ENCODE measurements around the gene TRNP1. TPM values are rescaled to one million over a fixed set of nuclear protein-coding genes. Genes with fewer than 3 reads are reported as not detected.

Gene TRNP1
- total RNA-seq, 1 donor from 2014 or later = 2.0 TPM

GRCh38 chr1:26960625-26960966, 32.9 kb upstream of the TRNP1 start:
- Histone ChIP-seq H3K9ac (no peak overlapping the region), H4K20me1 (ENCODE audit: low read depth) (no peaks in the 10 kb centered on the region), H3K79me2 (ENCODE audit: low read depth) (no peaks in the 10 kb centered on the region), H3K4me1 (no peaks in the 10 kb centered on the region), H3F3A (ENCODE audit: low read depth) (peaks cover 15% of the 10 kb centered on the region), H3K9me3 (ENCODE audit: low read depth) (no peaks in the 10 kb centered on the region), H3K27me3 (peaks cover 46% of the 10 kb centered on the region), H3K27ac (no peak overlapping the region), H3K4me3 (peak overlapping the region; percentile 88), H3K36me3 (no peaks in the 10 kb centered on the region), H3K4me2 (peak overlapping the region; percentile 95), H2AFZ (replicated peaks) (peak overlapping the region; percentile 89)
- Mint-ChIP-seq H3K36me3 (no peaks in the 10 kb centered on the region), H3K9me3 (peaks cover 3% of the 10 kb centered on the region), H3K4me1 (peaks cover 4% of the 10 kb centered on the region), H3K4me3 (peak overlapping the region; percentile 71), H3K27ac (no peak overlapping the region), H3K27me3 (ENCODE audit: insufficient read depth, low read depth) (peaks cover 57% of the 10 kb centered on the region)
- TF ChIP-seq CTCF (IDR thresholded peaks at IDR 0.05) (no peak), EZH2phosphoT487 (IDR thresholded peaks at IDR 0.05) (no peak), EZH2 (IDR thresholded peaks at IDR 0.05) (no peak)
- no peak for DNase-seq (ENCODE audit: low spot score)

DNA sequence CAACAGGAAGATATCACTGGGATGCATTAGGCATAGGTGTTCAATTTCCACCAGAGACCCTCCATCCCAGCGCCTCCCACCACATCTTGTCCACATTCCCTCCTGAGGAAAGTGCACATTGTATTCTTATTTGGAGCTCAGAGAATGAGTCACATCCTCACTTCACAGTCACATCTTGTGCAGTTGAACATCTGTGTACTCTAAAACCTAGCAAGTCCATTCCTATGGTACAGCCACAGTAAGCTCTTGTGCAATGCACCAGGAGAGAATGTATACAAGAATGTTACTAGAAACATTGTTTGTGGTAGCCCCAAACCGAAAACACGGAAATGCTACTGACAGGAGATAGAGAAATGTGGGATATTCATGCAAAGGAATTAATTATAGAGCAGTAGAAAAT, 31.7 kb upstream of the TRNP1 start:
- Histone ChIP-seq H3K27me3 (peaks cover 46% of the 10 kb centered on the region), H3K9me3 (ENCODE audit: low read depth) (no peaks in the 10 kb centered on the region), H3K4me2 (no peak overlapping the region), H4K20me1 (ENCODE audit: low read depth) (no peaks in the 10 kb centered on the region), H3F3A (ENCODE audit: low read depth) (peaks cover 15% of the 10 kb centered on the region), H3K27ac (no peak overlapping the region), H3K4me1 (no peaks in the 10 kb centered on the region), H3K4me3 (no peak overlapping the region), H3K9ac (no peak overlapping the region), H3K79me2 (ENCODE audit: low read depth) (no peaks in the 10 kb centered on the region), H3K36me3 (no peaks in the 10 kb centered on the region), H2AFZ (replicated peaks) (no peak overlapping the region)
- Mint-ChIP-seq H3K9me3 (peaks cover 3% of the 10 kb centered on the region), H3K27me3 (ENCODE audit: insufficient read depth, low read depth) (peaks cover 52% of the 10 kb centered on the region), H3K4me3 (no peak overlapping the region), H3K36me3 (no peaks in the 10 kb centered on the region), H3K27ac (no peak overlapping the region), H3K4me1 (peaks cover 4% of the 10 kb centered on the region)
- TF ChIP-seq CTCF (IDR thresholded peaks at IDR 0.05) (no peak), EZH2 (IDR thresholded peaks at IDR 0.05) (no peak), EZH2phosphoT487 (IDR thresholded peaks at IDR 0.05) (no peak)
- DNase-seq (ENCODE audit: low spot score) = no peak

DNA sequence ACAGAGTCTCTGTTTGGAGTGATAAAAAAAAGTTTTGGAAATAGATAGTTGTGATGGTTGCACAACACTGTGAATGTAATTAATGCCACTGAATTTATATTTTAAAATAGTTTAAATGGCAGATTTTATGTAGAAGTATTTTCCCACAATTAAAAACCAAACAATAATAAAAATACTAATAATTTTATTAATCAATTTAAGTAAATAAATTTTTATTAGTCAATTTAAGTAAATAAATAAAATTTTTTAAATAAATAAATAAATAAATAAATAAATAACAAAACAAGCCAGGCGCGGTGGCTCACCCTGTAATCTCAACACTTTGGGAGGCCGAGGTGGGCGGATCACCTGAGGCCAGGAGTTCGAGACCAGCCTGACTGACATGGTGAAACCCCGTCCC, 28.3 kb upstream of the TRNP1 start:
- peaks cover 4% of the 10 kb centered on the region for H3K4me1 Mint-ChIP-seq
- peaks cover 37% of the 10 kb centered on the region for H3K27me3 Mint-ChIP-seq (ENCODE audit: insufficient read depth, low read depth)
- Histone ChIP-seq H3K4me1 (no peaks in the 10 kb centered on the region), H3K27me3 (peaks cover 23% of the 10 kb centered on the region), H2AFZ (replicated peaks) (no peak overlapping the region), H3K4me3 (no peak overlapping the region), H3K36me3 (no peaks in the 10 kb centered on the region), H3K9ac (no peak overlapping the region), H3F3A (ENCODE audit: low read depth) (peaks cover 14% of the 10 kb centered on the region), H3K9me3 (ENCODE audit: low read depth) (no peaks in the 10 kb centered on the region), H4K20me1 (ENCODE audit: low read depth) (no peaks in the 10 kb centered on the region), H3K4me2 (no peak overlapping the region), H3K79me2 (ENCODE audit: low read depth) (no peaks in the 10 kb centered on the region), H3K27ac (no peak overlapping the region)
- H3K27ac Mint-ChIP-seq = no peak overlapping the region
- no peak for DNase-seq (ENCODE audit: low spot score)
- peaks cover 3% of the 10 kb centered on the region for H3K9me3 Mint-ChIP-seq
- no peaks in the 10 kb centered on the region for H3K36me3 Mint-ChIP-seq
- TF ChIP-seq EZH2phosphoT487 (IDR thresholded peaks at IDR 0.05) (no peak), EZH2 (IDR thresholded peaks at IDR 0.05) (no peak)
- H3K4me3 Mint-ChIP-seq = no peak overlapping the region

- Histone ChIP-seq H3K4me1 (no peaks in the 10 kb centered on the region), H3K36me3 (no peaks in the 10 kb centered on the region), H3K27ac (no peak overlapping the region), H3K27me3 (peaks cover 18% of the 10 kb centered on the region), H3K4me3 (no peak overlapping the region), H3K4me2 (no peak overlapping the region), H2AFZ (replicated peaks) (no peak overlapping the region), H3K79me2 (ENCODE audit: low read depth) (no peaks in the 10 kb centered on the region), H4K20me1 (ENCODE audit: low read depth) (no peaks in the 10 kb centered on the region), H3K9ac (no peak overlapping the region), H3K9me3 (ENCODE audit: low read depth) (no peaks in the 10 kb centered on the region), H3F3A (ENCODE audit: low read depth) (peaks cover 9% of the 10 kb centered on the region)
- peaks cover 1% of the 10 kb centered on the region for H3K9me3 Mint-ChIP-seq
- H3K4me1 Mint-ChIP-seq = peaks cover 1% of the 10 kb centered on the region
- no peak overlapping the region for H3K27ac Mint-ChIP-seq
- no peaks in the 10 kb centered on the region for H3K36me3 Mint-ChIP-seq
- H3K27me3 Mint-ChIP-seq (ENCODE audit: insufficient read depth, low read depth) = peaks cover 36% of the 10 kb centered on the region
- no peak for DNase-seq (ENCODE audit: low spot score)
- H3K4me3 Mint-ChIP-seq = no peak overlapping the region
- TF ChIP-seq EZH2phosphoT487 (IDR thresholded peaks at IDR 0.05) (no peak), CTCF (IDR thresholded peaks at IDR 0.05) (no peak), EZH2 (IDR thresholded peaks at IDR 0.05) (no peak)
Measured at GRCh38 chr1:26965628-26966027, 27.9 kb upstream of the TRNP1 start.

Measured in neural progenitor cell (in vitro differentiated cells).